MCF 10A (cell line): Measurements from ENCODE around the gene IL10RB. TPM values are rescaled to one million over a fixed set of nuclear protein-coding genes. Genes with fewer than 3 reads are reported as not detected.
A peak's percentile ranks its signal among the peaks of the same experiment; 100 is the strongest.

Source experiments
- BruUV-seq: library from RNA; stranded (reverse); fragments of 400-500 nt; replicated peaks from 2 replicates; lab custom pipeline; 2021; lab: Mats Ljungman, UMichigan
- CTCF ChIA-PET: fragments of 300-600 bp; sonication (Branson Sonifier 250); formaldehyde crosslinking; extraction: SDS; loops from one replicate; lab custom pipeline; 2021; ENCODE audit warnings: antibody characterized with exemption, inconsistent platforms; lab: Yijun Ruan, JAX
- POLR2A ChIA-PET: fragments of 300-600, 350-650 bp; sonication (Branson Sonifier 250); formaldehyde crosslinking; extraction: SDS; loops from one replicate; lab custom pipeline; 2020; ENCODE audit warnings: antibody characterized with exemption, inconsistent platforms; lab: Yijun Ruan, JAX
- DNase-seq: peaks from one replicate; pipeline ENCODE4 v3.0.0-alpha.2; 2018; ENCODE audit not compliant: unreplicated experiment
- H3K27ac Mint-ChIP-seq: one replicate; pipeline ENCODE4 v1.8.0; 2022; ENCODE audit warnings: mild to moderate bottlenecking, low read depth, mixed read lengths; ENCODE audit not compliant: unreplicated experiment
- H3K27me3 Mint-ChIP-seq: one replicate; pipeline ENCODE4 v1.8.0; 2022; ENCODE audit warnings: mixed read lengths; ENCODE audit not compliant: insufficient read depth, unreplicated experiment
- H3K36me3 Mint-ChIP-seq: one replicate; pipeline ENCODE4 v1.8.0; 2022; ENCODE audit warnings: mild to moderate bottlenecking, moderate library complexity, mixed read lengths; ENCODE audit not compliant: insufficient read depth, unreplicated experiment
- H3K4me1 Mint-ChIP-seq: one replicate; pipeline ENCODE4 v1.8.0; 2022; ENCODE audit warnings: mixed read lengths; ENCODE audit not compliant: insufficient read depth, unreplicated experiment
- H3K4me3 Mint-ChIP-seq: one replicate; pipeline ENCODE4 v1.8.0; 2022; ENCODE audit warnings: mild to moderate bottlenecking, moderate library complexity, mixed read lengths; ENCODE audit not compliant: unreplicated experiment
- H3K9me3 Mint-ChIP-seq: one replicate; pipeline ENCODE4 v1.8.0; 2022; ENCODE audit warnings: mixed read lengths; ENCODE audit not compliant: unreplicated experiment
- intact Hi-C: fragments of 100-400 bp; cut with micrococcal nuclease; formaldehyde crosslinking; loops from 2 replicates; pipeline ENCODE4 v1.14.1; 2022
- total RNA-seq: library from RNA; stranded (reverse); gene quantifications from 2 replicates; pipeline ENCODE4 v1.2.3, GENCODE V29; 2022
- TF ChIP-seq, protein P1 (sequence below): fragments of 200-600 bp; IDR thresholded peaks from one replicate; pipeline ENCODE4 v1.8.0; 2022; ENCODE audit warnings: antibody characterized with exemption, mild to moderate bottlenecking; ENCODE audit not compliant: unreplicated experiment

IL10RB gene
- total RNA-seq, 1 experiment from 2014 or later, result 23.2 TPM

DNA sequence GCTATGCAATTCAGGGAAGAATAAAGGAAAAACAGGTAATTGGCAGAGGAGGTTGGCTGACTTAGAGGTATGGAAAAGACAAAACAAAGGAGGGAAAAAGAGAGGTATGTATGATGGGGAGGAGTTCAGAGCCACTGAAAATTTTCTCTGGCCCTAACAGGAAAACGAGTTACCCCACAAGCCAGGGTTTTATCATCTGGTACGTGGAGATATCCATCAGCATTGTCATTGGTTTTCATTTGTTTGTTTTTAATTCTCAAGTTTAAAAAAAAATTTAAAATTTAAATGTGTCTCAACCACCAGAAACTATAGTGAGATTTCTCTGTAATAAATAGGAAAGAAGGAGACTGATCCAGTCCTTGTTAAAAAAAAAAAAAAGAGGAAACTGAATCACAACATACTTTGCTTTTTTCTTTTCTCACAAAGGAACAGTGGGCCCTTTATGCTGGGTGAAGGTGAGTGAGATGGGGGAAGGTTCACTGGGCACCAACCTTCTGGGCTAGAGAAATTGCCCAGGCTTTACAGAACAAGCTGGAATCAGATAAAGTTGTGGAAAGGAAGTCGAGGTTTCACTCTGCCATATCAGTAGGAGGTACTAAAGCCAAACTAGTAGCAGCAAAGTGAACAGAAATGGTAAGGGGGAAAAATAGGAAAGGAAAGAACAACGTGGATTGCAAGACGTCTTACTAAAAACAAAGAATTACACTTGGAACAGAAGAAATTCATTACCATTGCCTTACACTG lies 33.7 kb upstream of the IL10RB start:
- DNase-seq, result no peak
- ChIA-PET POLR2A (interaction anchor here (0.6 to 3.2 kb wide), 7 partner anchors 27 to 248 kb away, joined by 3 to 10 read pairs (median 3); partner anchors contain the start of genes IFNAR1, IL10RB and TMEM50B), CTCF (interaction anchor here (0.5 to 1.1 kb wide), 2 partner anchors 35 to 165 kb away, joined by 3 to 4 read pairs; no protein-coding TSS in a partner anchor)
- TF ChIP-seq, protein P1, sequence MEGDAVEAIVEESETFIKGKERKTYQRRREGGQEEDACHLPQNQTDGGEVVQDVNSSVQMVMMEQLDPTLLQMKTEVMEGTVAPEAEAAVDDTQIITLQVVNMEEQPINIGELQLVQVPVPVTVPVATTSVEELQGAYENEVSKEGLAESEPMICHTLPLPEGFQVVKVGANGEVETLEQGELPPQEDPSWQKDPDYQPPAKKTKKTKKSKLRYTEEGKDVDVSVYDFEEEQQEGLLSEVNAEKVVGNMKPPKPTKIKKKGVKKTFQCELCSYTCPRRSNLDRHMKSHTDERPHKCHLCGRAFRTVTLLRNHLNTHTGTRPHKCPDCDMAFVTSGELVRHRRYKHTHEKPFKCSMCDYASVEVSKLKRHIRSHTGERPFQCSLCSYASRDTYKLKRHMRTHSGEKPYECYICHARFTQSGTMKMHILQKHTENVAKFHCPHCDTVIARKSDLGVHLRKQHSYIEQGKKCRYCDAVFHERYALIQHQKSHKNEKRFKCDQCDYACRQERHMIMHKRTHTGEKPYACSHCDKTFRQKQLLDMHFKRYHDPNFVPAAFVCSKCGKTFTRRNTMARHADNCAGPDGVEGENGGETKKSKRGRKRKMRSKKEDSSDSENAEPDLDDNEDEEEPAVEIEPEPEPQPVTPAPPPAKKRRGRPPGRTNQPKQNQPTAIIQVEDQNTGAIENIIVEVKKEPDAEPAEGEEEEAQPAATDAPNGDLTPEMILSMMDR, result no peak
- Mint-ChIP-seq H3K27me3 (no peaks in the 10 kb centered on the region), H3K27ac (no peak overlapping the region), H3K36me3 (peaks cover 6% of the 10 kb centered on the region), H3K4me3 (peak overlapping the region; percentile 14), H3K4me1 (peaks cover 23% of the 10 kb centered on the region), H3K9me3 (no peaks in the 10 kb centered on the region)
- intact Hi-C loops, result no loop called here
- BruUV-seq, result no TSS peak

DNA sequence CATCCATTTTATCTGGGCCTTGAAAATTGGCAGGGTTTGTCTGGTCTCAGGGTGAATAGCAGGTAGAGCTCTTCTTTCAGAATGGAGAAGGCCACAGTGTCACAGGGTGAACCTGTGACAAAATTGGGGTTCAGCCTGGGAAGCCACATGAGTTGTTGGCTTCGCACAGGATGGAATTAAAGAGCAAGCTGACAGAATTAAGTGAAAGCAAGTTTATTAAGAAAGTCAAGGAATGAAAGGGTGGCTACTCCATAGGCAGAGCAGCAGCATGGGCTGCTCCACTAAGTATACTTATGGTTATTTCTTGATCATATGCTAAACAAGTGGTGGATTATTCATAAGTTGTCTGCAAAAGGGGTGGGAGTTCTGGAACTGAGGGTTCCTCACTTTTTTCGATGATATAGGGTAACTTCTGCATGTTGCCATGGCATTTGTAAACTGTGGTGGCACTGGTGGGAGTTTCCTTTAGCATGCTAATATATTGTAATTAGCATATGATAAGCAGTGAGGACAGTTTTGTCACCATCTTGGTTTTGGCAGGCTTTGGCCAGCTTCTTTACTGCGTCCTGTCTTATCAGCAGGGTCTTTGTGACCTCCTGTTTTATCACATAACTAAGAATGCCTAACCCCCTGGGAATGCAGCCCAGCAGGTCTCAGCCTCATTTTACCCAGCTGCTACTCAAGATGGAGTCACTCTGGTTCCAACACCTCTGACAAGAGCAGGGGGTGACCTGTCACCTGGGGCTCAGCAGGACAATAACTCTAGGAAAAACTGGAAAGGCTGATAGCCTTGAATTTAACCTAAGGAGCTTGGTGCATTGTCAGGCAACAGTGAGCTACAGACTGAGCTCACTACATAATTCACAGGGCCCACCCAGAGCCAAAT lies 31.3 kb upstream of the IL10RB start:
- POLR2A ChIA-PET, result no interaction called here
- DNase-seq, result no peak
- BruUV-seq, result no TSS peak

DNA sequence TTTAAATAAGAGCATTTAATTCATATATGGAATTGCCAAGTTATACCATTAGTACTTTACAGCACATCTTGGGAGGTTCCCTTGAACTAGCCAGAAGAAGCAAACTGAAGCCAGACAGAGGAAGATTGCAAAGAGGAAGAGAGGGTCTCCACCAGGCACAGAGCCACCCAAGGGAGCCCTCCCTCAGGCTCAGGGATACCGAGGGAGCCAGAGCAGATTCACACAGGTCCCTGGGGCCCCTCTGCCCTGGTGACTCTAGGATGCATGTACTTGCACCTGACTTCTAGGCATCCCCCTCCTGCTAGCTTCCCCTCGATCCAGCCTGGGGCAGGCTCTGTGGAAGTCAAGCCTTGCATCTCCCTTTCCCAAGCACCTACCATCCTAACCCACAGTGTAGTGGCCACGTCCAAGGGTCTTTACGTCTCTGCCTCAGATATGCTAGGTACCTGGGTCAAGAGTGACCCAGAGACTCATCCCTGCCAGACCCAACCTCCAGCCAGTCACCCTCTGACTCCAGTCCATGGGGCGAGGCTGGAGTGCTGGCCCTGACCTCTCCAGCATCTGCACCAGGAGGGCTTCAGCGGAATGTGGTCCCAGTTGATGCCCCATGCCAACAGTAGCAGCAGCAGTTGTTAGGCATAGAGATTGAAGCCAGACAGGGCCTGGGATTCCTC lies 30.0 kb upstream of the IL10RB start:
- POLR2A ChIA-PET, result interaction anchor here (1.1 kb wide), 1 partner anchor 9 kb away, joined by 4 read pairs; no protein-coding TSS in a partner anchor
- H3K27me3 Mint-ChIP-seq, result no peaks in the 10 kb centered on the region
- H3K9me3 Mint-ChIP-seq, result no peaks in the 10 kb centered on the region
- intact Hi-C loops, result no loop called here
- no peak overlapping the region for H3K27ac Mint-ChIP-seq
- CTCF ChIA-PET, result interaction anchor here (0.6 to 1.1 kb wide), 2 partner anchors 19 to 380 kb away, joined by 3 read pairs; no protein-coding TSS in a partner anchor
- no peak for DNase-seq
- TF ChIP-seq, protein P1, result no peak
- BruUV-seq, result no TSS peak
- H3K4me1 Mint-ChIP-seq, result peaks cover 24% of the 10 kb centered on the region
- no peak overlapping the region for H3K4me3 Mint-ChIP-seq
- H3K36me3 Mint-ChIP-seq, result peaks cover 12% of the 10 kb centered on the region

More for the DNA sequence above, 31.3 kb upstream of the IL10RB start:
- Mint-ChIP-seq H3K36me3 (peaks cover 12% of the 10 kb centered on the region), H3K4me1 (peaks cover 24% of the 10 kb centered on the region), H3K27ac (no peak overlapping the region), H3K4me3 (no peak overlapping the region), H3K9me3 (no peaks in the 10 kb centered on the region), H3K27me3 (no peaks in the 10 kb centered on the region)
- CTCF ChIA-PET, result interaction anchor here (0.6 to 1.7 kb wide), 8 partner anchors 11 to 210 kb away, joined by 3 to 5 read pairs (median 3); no protein-coding TSS in a partner anchor
- intact Hi-C loops, result no loop called here
- TF ChIP-seq, protein P1, result no peak
